MM.1S (cell line): ENCODE measurements around the gene CCDC8.

Experiments
- CTCF ChIP-seq: fragments of 300-600 bp; sonication (generic); IDR thresholded peaks from 2 replicates; pipeline ENCODE4 v1.5.1; 2016; ENCODE audit warnings: antibody characterized with exemption, low read length, mixed read lengths
- EZH2 ChIP-seq: fragments of 300-600 bp; sonication (generic); optimal IDR thresholded peaks from 2 replicates; pipeline ENCODE3; 2017; ENCODE audit warnings: low read depth, mild to moderate bottlenecking, antibody characterized with exemption, low read length, mixed read lengths
- EZH2phosphoT487 ChIP-seq: fragments of 300-600 bp; sonication (generic); IDR thresholded peaks from 2 replicates; pipeline ENCODE4 v1.6.1; 2018; ENCODE audit warnings: antibody characterized with exemption, low read length

- no peak for TF ChIP-seq CTCF
- TF ChIP-seq EZH2phosphoT487: no peak
- TF ChIP-seq EZH2: no peak
These were observed 14.2 kb upstream of the CCDC8 start for GRCh38 chr19:46427518-46428045.
